Measurements from ENCODE around the gene CISD1. TPM values are rescaled to one million over a fixed set of nuclear protein-coding genes. Genes with fewer than 3 reads are reported as not detected.

CISD1 gene
- total RNA-seq, 1 experiment from 2014 or later, result 75.3 TPM

DNA sequence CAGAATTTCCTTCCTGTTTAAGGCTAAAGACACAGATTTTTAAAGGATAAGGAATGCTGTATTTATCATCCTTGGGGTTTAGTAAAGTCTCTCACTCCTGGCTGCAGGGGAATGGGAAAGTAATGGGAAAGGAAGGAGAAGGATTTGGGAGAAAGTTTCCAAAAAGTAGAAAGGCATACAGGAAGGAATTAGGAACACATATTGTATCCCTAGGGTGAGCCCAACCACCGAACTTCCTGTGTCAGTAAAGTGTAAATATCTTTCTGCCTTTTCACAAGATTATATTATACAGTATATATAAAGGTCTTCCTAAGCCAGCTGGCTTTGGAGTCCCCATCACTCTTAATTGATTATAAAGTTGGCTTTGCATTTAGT, 53.9 kb downstream of the CISD1 start:
- H3K9me3 ChIP-seq (ENCODE audit: insufficient read depth, low read depth), result no peaks in the 10 kb centered on the region
- peak overlapping the region; percentile 10; the same call in 1 of the 2 replicates for H3K4me3 ChIP-seq
- no peaks in the 10 kb centered on the region for H3K9me2 ChIP-seq (ENCODE audit: insufficient read depth)
- peak overlapping the region; percentile 40; the same call in 1 of the 2 replicates for H2AFZ ChIP-seq
- peak overlapping the region; percentile 59 for H3K27ac ChIP-seq
- no TSS peak for BruUV-seq (replicated peaks)
- H3K79me2 ChIP-seq (ENCODE audit: low read depth), result no peaks in the 10 kb centered on the region
- POLR2A ChIA-PET (ENCODE audit: unreplicated experiment), result interaction anchor here (0.5 kb wide), 1 partner anchor 13 kb away, joined by 3 read pairs; no protein-coding TSS in a partner anchor
- H3K36me3 ChIP-seq (ENCODE audit: low read depth), result no peaks in the 10 kb centered on the region
- no peak for DNase-seq
- CTCF ChIA-PET, result no interaction called here
- intact Hi-C loops (cut with micrococcal nuclease; ENCODE audit: unreplicated experiment), result no loop called here
- peaks cover 17% of the 10 kb centered on the region for H3F3A ChIP-seq (ENCODE audit: insufficient read depth, low read depth)
- peaks cover 33% of the 10 kb centered on the region for H3K4me1 ChIP-seq (replicated peaks; ENCODE audit: insufficient read depth)
- no peak for TF ChIP-seq EZH2 (IDR thresholded peaks at IDR 0.05; ENCODE audit: low read depth)
- TF ChIP-seq, protein P1, sequence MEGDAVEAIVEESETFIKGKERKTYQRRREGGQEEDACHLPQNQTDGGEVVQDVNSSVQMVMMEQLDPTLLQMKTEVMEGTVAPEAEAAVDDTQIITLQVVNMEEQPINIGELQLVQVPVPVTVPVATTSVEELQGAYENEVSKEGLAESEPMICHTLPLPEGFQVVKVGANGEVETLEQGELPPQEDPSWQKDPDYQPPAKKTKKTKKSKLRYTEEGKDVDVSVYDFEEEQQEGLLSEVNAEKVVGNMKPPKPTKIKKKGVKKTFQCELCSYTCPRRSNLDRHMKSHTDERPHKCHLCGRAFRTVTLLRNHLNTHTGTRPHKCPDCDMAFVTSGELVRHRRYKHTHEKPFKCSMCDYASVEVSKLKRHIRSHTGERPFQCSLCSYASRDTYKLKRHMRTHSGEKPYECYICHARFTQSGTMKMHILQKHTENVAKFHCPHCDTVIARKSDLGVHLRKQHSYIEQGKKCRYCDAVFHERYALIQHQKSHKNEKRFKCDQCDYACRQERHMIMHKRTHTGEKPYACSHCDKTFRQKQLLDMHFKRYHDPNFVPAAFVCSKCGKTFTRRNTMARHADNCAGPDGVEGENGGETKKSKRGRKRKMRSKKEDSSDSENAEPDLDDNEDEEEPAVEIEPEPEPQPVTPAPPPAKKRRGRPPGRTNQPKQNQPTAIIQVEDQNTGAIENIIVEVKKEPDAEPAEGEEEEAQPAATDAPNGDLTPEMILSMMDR (conservative IDR thresholded peaks at IDR 0.05), result no peak
- no peaks in the 10 kb centered on the region for H3K27me3 ChIP-seq (ENCODE audit: insufficient read depth, low read depth)
- H3K4me2 ChIP-seq, result peak overlapping the region; percentile 46
- H4K20me1 ChIP-seq (ENCODE audit: insufficient read depth), result no peaks in the 10 kb centered on the region

DNA sequence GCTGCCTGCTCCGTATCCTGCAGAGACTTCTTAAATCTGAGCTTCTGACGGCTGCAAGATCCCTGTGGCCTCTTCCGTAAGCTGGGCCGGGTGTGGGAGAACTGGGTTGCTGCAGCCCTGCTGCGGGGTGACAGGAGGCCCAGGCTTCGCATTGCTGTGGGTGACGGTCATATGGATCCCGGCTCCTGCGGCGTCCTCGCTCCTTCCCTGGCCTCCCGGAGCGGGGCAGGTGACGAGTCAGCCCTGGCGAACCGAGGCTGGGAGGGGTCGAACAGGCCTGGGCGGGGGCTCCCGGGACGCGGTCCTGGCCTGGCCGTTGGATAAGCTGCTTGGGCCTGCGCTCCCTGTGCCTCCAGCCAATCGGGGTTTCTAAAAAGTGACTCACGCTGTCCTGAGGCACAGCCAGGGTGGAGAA, 58.0 kb downstream of the CISD1 start:
- no peaks in the 10 kb centered on the region for H3K79me2 ChIP-seq (ENCODE audit: low read depth)
- H2AFZ ChIP-seq, result no peak overlapping the region
- no peak for DNase-seq
- POLR2A ChIA-PET (ENCODE audit: unreplicated experiment), result no interaction called here
- no peaks in the 10 kb centered on the region for H3K27me3 ChIP-seq (ENCODE audit: insufficient read depth, low read depth)
- no peak overlapping the region for H3K27ac ChIP-seq
- 0 out of 2 replicates have a peak, but pooled peaks cover under 1% of the 10 kb centered on the region for H3K9me2 ChIP-seq (ENCODE audit: insufficient read depth)
- CTCF ChIA-PET, result no interaction called here
- no peak overlapping the region for H3K4me3 ChIP-seq
- H3K9me3 ChIP-seq (ENCODE audit: insufficient read depth, low read depth), result no peaks in the 10 kb centered on the region
- H4K20me1 ChIP-seq (ENCODE audit: insufficient read depth), result no peaks in the 10 kb centered on the region
- peaks cover 21% of the 10 kb centered on the region for H3K4me1 ChIP-seq (replicated peaks; ENCODE audit: insufficient read depth)
- H3F3A ChIP-seq (ENCODE audit: insufficient read depth, low read depth), result peaks cover 13% of the 10 kb centered on the region
- H3K4me2 ChIP-seq, result no peak overlapping the region
- no TSS peak for BruUV-seq (replicated peaks)
- TF ChIP-seq, protein P1 (conservative IDR thresholded peaks at IDR 0.05), result no peak
- no peak for TF ChIP-seq EZH2 (IDR thresholded peaks at IDR 0.05; ENCODE audit: low read depth)
- intact Hi-C loops (cut with micrococcal nuclease; ENCODE audit: unreplicated experiment), result no loop called here
- H3K36me3 ChIP-seq (ENCODE audit: low read depth), result no peaks in the 10 kb centered on the region

- Histone ChIP-seq H3K4me2 (no peak overlapping the region), H4K20me1 (ENCODE audit: insufficient read depth) (no peaks in the 10 kb centered on the region), H3K79me2 (ENCODE audit: low read depth) (no peaks in the 10 kb centered on the region), H3K36me3 (ENCODE audit: low read depth) (no peaks in the 10 kb centered on the region), H3K4me3 (no peak overlapping the region), H3K9me3 (ENCODE audit: insufficient read depth, low read depth) (no peaks in the 10 kb centered on the region), H3K9me2 (ENCODE audit: insufficient read depth) (0 out of 2 replicates have a peak, but pooled peaks cover 3% of the 10 kb centered on the region), H2AFZ (no peak overlapping the region), H3K27ac (no peak overlapping the region), H3K27me3 (ENCODE audit: insufficient read depth, low read depth) (no peaks in the 10 kb centered on the region), H3F3A (ENCODE audit: insufficient read depth, low read depth) (peaks cover 2% of the 10 kb centered on the region; the same call in 1 of the 2 replicates), H3K4me1 (replicated peaks; ENCODE audit: insufficient read depth) (peaks cover 9% of the 10 kb centered on the region)
- intact Hi-C loops (cut with micrococcal nuclease; ENCODE audit: unreplicated experiment), result no loop called here
- ChIA-PET CTCF (no interaction called here), POLR2A (ENCODE audit: unreplicated experiment) (no interaction called here)
- no peak for DNase-seq
- TF ChIP-seq, protein P1 (conservative IDR thresholded peaks at IDR 0.05), result no peak
- no peak for TF ChIP-seq EZH2 (IDR thresholded peaks at IDR 0.05; ENCODE audit: low read depth)
- BruUV-seq (replicated peaks), result no TSS peak
These were observed 59.3 kb downstream of the CISD1 start for GRCh38 chr10:58328233-58328632.
